T follicular helper cell (primary cell): Measurements from ENCODE around the gene ABCC12.
A peak's percentile ranks its signal among the peaks of the same experiment; 100 is the strongest.

Experiments used
- DNase-seq: peaks from one replicate; pipeline ENCODE4 v3.0.0-alpha.2; 2020; ENCODE audit warnings: low read depth

ABCC12 gene

GRCh38 chr16:48131201-48131935 lies 24.4 kb downstream of the ABCC12 start:
- DNase-seq = no peak

GRCh38 chr16:48129926-48130325 lies 25.9 kb downstream of the ABCC12 start:
- no peak for DNase-seq

GRCh38 chr16:48128769-48129168 lies 27.0 kb downstream of the ABCC12 start:
- no peak for DNase-seq

- no peak for DNase-seq
These were observed 28.8 kb downstream of the ABCC12 start for GRCh38 chr16:48126801-48127644.

- no peak for DNase-seq
These were observed 29.9 kb downstream of the ABCC12 start for GRCh38 chr16:48125888-48126287.

GRCh38 chr16:48124266-48124665 lies 31.5 kb downstream of the ABCC12 start:
- no peak for DNase-seq

GRCh38 chr16:48123104-48123788 lies 32.5 kb downstream of the ABCC12 start:
- DNase-seq = no peak

GRCh38 chr16:48121276-48121675 lies 34.5 kb downstream of the ABCC12 start:
- DNase-seq = no peak

- no peak for DNase-seq
These were observed 37.0 kb downstream of the ABCC12 start for GRCh38 chr16:48118841-48119240.

- DNase-seq = peak; percentile 27
These were observed 38.3 kb downstream of the ABCC12 start for GRCh38 chr16:48117217-48118105.

GRCh38 chr16:48115299-48115698 lies 40.5 kb downstream of the ABCC12 start:
- no peak for DNase-seq

GRCh38 chr16:48114410-48114809 lies 41.4 kb downstream of the ABCC12 start:
- no peak for DNase-seq

GRCh38 chr16:48113471-48113870 lies 42.3 kb downstream of the ABCC12 start:
- no peak for DNase-seq

GRCh38 chr16:48113001-48113400 lies 42.8 kb downstream of the ABCC12 start:
- no peak for DNase-seq

- DNase-seq = no peak
These were observed 43.2 kb downstream of the ABCC12 start for GRCh38 chr16:48112600-48112999.

GRCh38 chr16:48110982-48111381 lies 44.8 kb downstream of the ABCC12 start:
- DNase-seq = no peak

GRCh38 chr16:48110000-48110399 lies 45.8 kb downstream of the ABCC12 start:
- DNase-seq = no peak

GRCh38 chr16:48109475-48109874 lies 46.3 kb downstream of the ABCC12 start:
- no peak for DNase-seq

GRCh38 chr16:48106446-48106845 lies 49.3 kb downstream of the ABCC12 start:
- no peak for DNase-seq
